IMR-90 (cell line): ENCODE data around the gene DDX27. TPM values are rescaled to one million over a fixed set of nuclear protein-coding genes. Genes with fewer than 3 reads are reported as not detected.

ENCODE experiments used
- ATAC-seq: fragments of 200-7000 bp; cut with Tn5 transposase; 2 replicates; pipeline ENCODE4 v1.9.1; 2020; ENCODE audit warnings: low read depth, mild to moderate bottlenecking, moderate library complexity
- BruUV-seq: library from RNA; stranded (reverse); fragments of 400-500 nt; replicated peaks from 2 replicates; lab custom pipeline; 2021; lab: Mats Ljungman, UMichigan
- CTCF ChIA-PET: fragments of 300-600 bp; formaldehyde crosslinking; extraction: SDS; loops from one replicate; lab custom pipeline; 2021; ENCODE audit warnings: antibody characterized with exemption; lab: Yijun Ruan, JAX
- POLR2A ChIA-PET: fragments of 300-600 bp; sonication (Branson Sonifier 250); formaldehyde crosslinking; loops from one replicate; lab custom pipeline; 2022; ENCODE audit warnings: antibody characterized with exemption; ENCODE audit not compliant: unreplicated experiment; lab: Charles Lee
- DNase-seq: peaks from one replicate; pipeline ENCODE4 v3.0.0; 2013
- H2AFZ ChIP-seq: replicated peaks from 2 replicates; pipeline ENCODE3; 2013; ENCODE audit warnings: low read length, mild to moderate bottlenecking; ENCODE audit not compliant: poor library complexity
- H2AK5ac ChIP-seq: 2 replicates; pipeline ENCODE4 v1.6.1; 2013; ENCODE audit warnings: low read depth, low read length, inconsistent platforms
- H2AK9ac ChIP-seq: replicated peaks from 2 replicates; pipeline ENCODE3; 2013; ENCODE audit warnings: mild to moderate bottlenecking, low read depth, low read length, moderate library complexity; ENCODE audit not compliant: poor library complexity
- H2BK120ac ChIP-seq: 2 replicates; pipeline ENCODE4 v1.6.1; 2013; ENCODE audit warnings: low read depth, low read length, inconsistent platforms
- H2BK15ac ChIP-seq: 3 replicates; pipeline ENCODE4 v1.6.1; 2013; ENCODE audit warnings: low read depth, low read length, inconsistent platforms
- H2BK20ac ChIP-seq: 2 replicates; pipeline ENCODE4 v1.6.1; 2013; ENCODE audit warnings: low read depth, mild to moderate bottlenecking, inconsistent platforms, low read length, moderate library complexity
- H2BK5ac ChIP-seq: 2 replicates; pipeline ENCODE4 v1.6.1; 2013; ENCODE audit warnings: mild to moderate bottlenecking, low read depth, low read length, inconsistent platforms; ENCODE audit not compliant: poor library complexity, severe bottlenecking
- H3K14ac ChIP-seq: replicated peaks from 2 replicates; pipeline ENCODE4 v1.6.1; 2013; ENCODE audit warnings: low read depth, low read length, inconsistent platforms
- H3K18ac ChIP-seq: 2 replicates; pipeline ENCODE4 v1.6.1; 2013; ENCODE audit warnings: low read depth, low read length, control low read depth
- H3K23ac ChIP-seq: 2 replicates; pipeline ENCODE4 v1.6.1; 2013; ENCODE audit warnings: low read depth, low read length, inconsistent platforms
- H3K27ac ChIP-seq: 2 replicates; pipeline ENCODE4 v1.5.1; 2013; ENCODE audit warnings: mild to moderate bottlenecking, control low read depth, low read length; ENCODE audit not compliant: insufficient read depth
- H3K27me3 ChIP-seq: 2 replicates; pipeline ENCODE4 v1.6.1; 2013; ENCODE audit warnings: low read length; ENCODE audit not compliant: control insufficient read depth, insufficient read depth
- H3K36me3 ChIP-seq: 2 replicates; pipeline ENCODE4 v1.6.1; 2013; ENCODE audit warnings: low read length, mixed read lengths; ENCODE audit not compliant: control insufficient read depth, insufficient read depth
- H3K4ac ChIP-seq: 2 replicates; pipeline ENCODE4 v1.6.1; 2013; ENCODE audit warnings: low read depth, low read length, inconsistent platforms
- H3K4me1 ChIP-seq: 2 replicates; pipeline ENCODE4 v1.6.1; 2013; ENCODE audit warnings: low read length, mixed read lengths; ENCODE audit not compliant: control insufficient read depth, insufficient read depth
- H3K4me2 ChIP-seq: 2 replicates; pipeline ENCODE4 v1.6.1; 2013; ENCODE audit warnings: low read depth, mild to moderate bottlenecking, control low read depth, low read length, moderate library complexity
- H3K4me3 ChIP-seq: 2 replicates; pipeline ENCODE4 v1.5.1; 2013; ENCODE audit warnings: low read depth, mild to moderate bottlenecking, control low read depth, low read length, moderate library complexity; ENCODE audit not compliant: insufficient read depth
- H3K56ac ChIP-seq: 2 replicates; pipeline ENCODE4 v1.6.1; 2013; ENCODE audit warnings: low read length, inconsistent platforms; ENCODE audit not compliant: insufficient read depth; ENCODE audit errors: extremely low read depth
- H3K79me1 ChIP-seq, 2 experiments: 2 replicates each; pipeline ENCODE4 v1.6.1; 2013; ENCODE audit warnings: low read length in 2 of 2, inconsistent platforms in 1 of 2, low read depth in 1 of 2
- H3K9ac ChIP-seq: 2 replicates; pipeline ENCODE4 v1.6.1; 2013; ENCODE audit warnings: low read depth, low read length, control low read depth
- H3K9me1 ChIP-seq: 2 replicates; pipeline ENCODE4 v1.6.1; 2013; ENCODE audit warnings: low read length, inconsistent platforms; ENCODE audit not compliant: insufficient read depth
- H3K9me3 ChIP-seq: 2 replicates; pipeline ENCODE4 v1.6.1; 2013; ENCODE audit warnings: low read length; ENCODE audit not compliant: control insufficient read depth, insufficient read depth
- H4K20me1 ChIP-seq: 2 replicates; pipeline ENCODE4 v1.6.1; 2013; ENCODE audit warnings: low read length, inconsistent platforms; ENCODE audit not compliant: insufficient read depth
- H4K5ac ChIP-seq: 2 replicates; pipeline ENCODE4 v1.6.1; 2013; ENCODE audit warnings: mild to moderate bottlenecking, low read depth, low read length, control low read depth
- H4K8ac ChIP-seq, 2 experiments: 2 replicates each; pipeline ENCODE4 v1.6.1; 2013; ENCODE audit warnings: low read depth in 2 of 2, low read length in 2 of 2, control low read depth in 1 of 2, inconsistent platforms in 1 of 2
- H4K91ac ChIP-seq: 2 replicates; pipeline ENCODE4 v1.6.1; 2013; ENCODE audit warnings: low read depth, low read length, inconsistent platforms; ENCODE audit not compliant: insufficient read depth
- MXI1 ChIP-seq: IDR thresholded peaks from 2 replicates; pipeline ENCODE4 v1.6.1; 2012; ENCODE audit warnings: low read depth, mild to moderate bottlenecking, low read length, moderate library complexity, borderline replicate concordance
- RCOR1 ChIP-seq: IDR thresholded peaks from 2 replicates; pipeline ENCODE4 v1.6.1; 2012; ENCODE audit warnings: mild to moderate bottlenecking, low read length, improper control_type of control experiment; ENCODE audit not compliant: insufficient replicate concordance
- WGBS, 2 experiments: methylation state at CpG; one replicate each; pipeline versions ENCODE4 v1.1.5 to v1.1.7; 2013; ENCODE audit warnings: missing lambda C conversion rate in 2 of 2; ENCODE audit not compliant: insufficient read length in 1 of 2; ENCODE audit errors: extremely low coverage in 2 of 2; 5-methylcytosine and 5-hydroxymethylcytosine counted together
- dilution Hi-C: fragments of 300-500 bp; cut with HindIII; formaldehyde crosslinking; loops from one replicate; pipeline ENCODE4 v1.14.3; 2018; ENCODE audit warnings: low sequenced_read_pairs; ENCODE audit not compliant: unreplicated experiment
- in situ Hi-C: fragments of 300-500 bp; cut with MboI; formaldehyde crosslinking; loops from 3 replicates; pipeline ENCODE4 v1.14.3; 2019; ENCODE audit warnings: low sequenced_read_pairs, inconsistent platforms, mixed read lengths
- intact Hi-C: fragments of 100-400 bp; cut with micrococcal nuclease; formaldehyde crosslinking; loops from 2 replicates; pipeline ENCODE4 v1.10.0; 2022
- polyA plus RNA-seq, 3 experiments: library from polyadenylated mRNA; depleted of rRNA; stranded (reverse); fragments of >200 nt; gene quantifications; 2 replicates each; pipeline ENCODE4 v1.2.3, GENCODE V29; 2012; ENCODE audit warnings: low replicate concordance in 1 of 3
- total RNA-seq: library from RNA; depleted of rRNA; stranded (reverse); fragments of >200 nt; gene quantifications from 2 replicates; pipeline ENCODE4 v1.2.3, GENCODE V29; 2012

The DDX27 gene
- total and polyA plus RNA-seq, 2 of the 4 experiments (the other 2 are of a cell fraction), result 33.2 to 36.7 TPM

GRCh38 chr20:49268600-49269365, 49.6 kb downstream of the DDX27 start:
- H3K9me1 ChIP-seq, result peaks cover 18% of the 10 kb centered on the region
- intact Hi-C loops (loop anchor here (1.0 kb wide), 1 partner anchor 8 kb away; no protein-coding TSS in a partner anchor), dilution Hi-C loops (no loop called here), in situ Hi-C loops (no loop called here)
- WGBS, 2 experiments, result no CpG with 5 or more reads among the region's 1 CpG
- peaks cover 1% of the 10 kb centered on the region; the same call in 1 of the 2 replicates for H3K4me1 ChIP-seq
- H4K5ac ChIP-seq, result no peak overlapping the region
- H3K56ac ChIP-seq, result no peak overlapping the region
- H3K27me3 ChIP-seq, result no peaks in the 10 kb centered on the region
- peak overlapping the region; percentile 75 for H2BK5ac ChIP-seq
- H3K9me3 ChIP-seq, result no peaks in the 10 kb centered on the region
- no peak overlapping the region for H3K4ac ChIP-seq
- peaks cover 40% of the 10 kb centered on the region for H3K36me3 ChIP-seq
- H3K27ac ChIP-seq, result no peak overlapping the region
- CTCF ChIA-PET, result no interaction called here
- no peak overlapping the region for H3K18ac ChIP-seq
- no peak overlapping the region for H2BK120ac ChIP-seq
- H3K14ac ChIP-seq, result no peak overlapping the region
- BruUV-seq, result no TSS peak
- TF ChIP-seq RCOR1, result no peak
- 0 out of 2 replicates have a peak, but pooled peaks have one; percentile 40 for TF ChIP-seq MXI1
- H4K20me1 ChIP-seq, result peaks cover 71% of the 10 kb centered on the region
- no peak overlapping the region for H2AFZ ChIP-seq
- ATAC-seq, result peak; percentile 89
- peak; percentile 81 for DNase-seq
- H2AK5ac ChIP-seq, result no peak overlapping the region
- peaks cover 31 to 65% of the 10 kb centered on the region in 2 experiments for H3K79me1 ChIP-seq
- H3K4me2 ChIP-seq, result peak overlapping the region; percentile 49; the same call in 1 of the 2 replicates
- H3K4me3 ChIP-seq, result no peak overlapping the region
- no peak overlapping the region for H4K91ac ChIP-seq
- no peak overlapping the region for H4K8ac ChIP-seq
- no peak overlapping the region for H2BK15ac ChIP-seq
- POLR2A ChIA-PET, result no interaction called here
- H2BK20ac ChIP-seq, result no peak overlapping the region
- H2AK9ac ChIP-seq, result no peak overlapping the region
- no peak overlapping the region for H3K23ac ChIP-seq
- no peak overlapping the region for H3K9ac ChIP-seq
